Measurements from ENCODE around the gene ERBB4.

GRCh38 chr2:211447548-211447947, 1091.1 kb downstream of the ERBB4 start:
- TF ChIP-seq, protein P1, sequence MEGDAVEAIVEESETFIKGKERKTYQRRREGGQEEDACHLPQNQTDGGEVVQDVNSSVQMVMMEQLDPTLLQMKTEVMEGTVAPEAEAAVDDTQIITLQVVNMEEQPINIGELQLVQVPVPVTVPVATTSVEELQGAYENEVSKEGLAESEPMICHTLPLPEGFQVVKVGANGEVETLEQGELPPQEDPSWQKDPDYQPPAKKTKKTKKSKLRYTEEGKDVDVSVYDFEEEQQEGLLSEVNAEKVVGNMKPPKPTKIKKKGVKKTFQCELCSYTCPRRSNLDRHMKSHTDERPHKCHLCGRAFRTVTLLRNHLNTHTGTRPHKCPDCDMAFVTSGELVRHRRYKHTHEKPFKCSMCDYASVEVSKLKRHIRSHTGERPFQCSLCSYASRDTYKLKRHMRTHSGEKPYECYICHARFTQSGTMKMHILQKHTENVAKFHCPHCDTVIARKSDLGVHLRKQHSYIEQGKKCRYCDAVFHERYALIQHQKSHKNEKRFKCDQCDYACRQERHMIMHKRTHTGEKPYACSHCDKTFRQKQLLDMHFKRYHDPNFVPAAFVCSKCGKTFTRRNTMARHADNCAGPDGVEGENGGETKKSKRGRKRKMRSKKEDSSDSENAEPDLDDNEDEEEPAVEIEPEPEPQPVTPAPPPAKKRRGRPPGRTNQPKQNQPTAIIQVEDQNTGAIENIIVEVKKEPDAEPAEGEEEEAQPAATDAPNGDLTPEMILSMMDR (IDR thresholded peaks at IDR 0.05) = no peak
- TF ChIP-seq POLR2A (IDR thresholded peaks at IDR 0.05) = no peak

Data from lower leg skin (tissue), 3 donors.